T47D (cell line): Measurements from ENCODE around the gene GRIK1.

ENCODE experiments used
- DNase-seq, 2 experiments: peaks; one replicate each; pipeline versions ENCODE4 v3.0.0 to v3.0.0-alpha.2; 2011 to 2012; ENCODE audit warnings: low read depth in 1 of 2, low spot score in 1 of 2
- JUND ChIP-seq: IDR thresholded peaks from 2 replicates; pipeline ENCODE4 v1.6.1; 2012; ENCODE audit warnings: low read depth
- in situ Hi-C: cut with HindIII; loops from 2 replicates; pipeline ENCODE4 v1.10.0; 2016; ENCODE audit warnings: low sequenced_read_pairs, low pct_unique_long_range_greater_than_20kb

The GRIK1 gene

GRCh38 chr21:29893687-29894086 lies 46.1 kb downstream of the GRIK1 start:
- TF ChIP-seq JUND: no peak
- DNase-seq: no peak
- in situ Hi-C loops: no loop called here

GRCh38 chr21:29892379-29892778 lies 47.4 kb downstream of the GRIK1 start:
- DNase-seq: no peak

GRCh38 chr21:29888437-29888836 lies 51.4 kb downstream of the GRIK1 start:
- in situ Hi-C loops: no loop called here
- TF ChIP-seq JUND: no peak
- no peak for DNase-seq

More at GRCh38 chr21:29892379-29892778, 47.4 kb downstream of the GRIK1 start:
- in situ Hi-C loops: no loop called here
- no peak for TF ChIP-seq JUND

- in situ Hi-C loops: no loop called here
- no peak for TF ChIP-seq JUND
- DNase-seq: no peak
These were observed 52.3 kb downstream of the GRIK1 start for GRCh38 chr21:29887313-29888009.

GRCh38 chr21:29885491-29885890 lies 54.3 kb downstream of the GRIK1 start:
- TF ChIP-seq JUND: no peak
- DNase-seq: no peak
- in situ Hi-C loops: no loop called here

GRCh38 chr21:29875873-29876272 lies 63.9 kb downstream of the GRIK1 start:
- DNase-seq: no peak
- TF ChIP-seq JUND: no peak
- in situ Hi-C loops: no loop called here

- in situ Hi-C loops: no loop called here
- no peak for TF ChIP-seq JUND
- no peak for DNase-seq
These were observed 64.6 kb downstream of the GRIK1 start for GRCh38 chr21:29875036-29875716.

- no peak for DNase-seq
- TF ChIP-seq JUND: no peak
These were observed 65.9 kb downstream of the GRIK1 start for GRCh38 chr21:29873908-29874307.

GRCh38 chr21:29870814-29871213 lies 69.0 kb downstream of the GRIK1 start:
- TF ChIP-seq JUND: no peak
- in situ Hi-C loops: no loop called here
- DNase-seq: no peak

More at GRCh38 chr21:29873908-29874307, 65.9 kb downstream of the GRIK1 start:
- in situ Hi-C loops: no loop called here

GRCh38 chr21:29867796-29868195 lies 72.0 kb downstream of the GRIK1 start:
- TF ChIP-seq JUND: no peak
- no peak for DNase-seq
- in situ Hi-C loops: no loop called here

GRCh38 chr21:29860346-29860745 lies 79.5 kb downstream of the GRIK1 start:
- no peak for TF ChIP-seq JUND
- in situ Hi-C loops: no loop called here
- DNase-seq: no peak

- in situ Hi-C loops: no loop called here
- no peak for TF ChIP-seq JUND
- no peak for DNase-seq
These were observed 82.6 kb downstream of the GRIK1 start for GRCh38 chr21:29857150-29857549.

- no peak for DNase-seq
- in situ Hi-C loops: no loop called here
- no peak for TF ChIP-seq JUND
These were observed 85.0 kb downstream of the GRIK1 start for GRCh38 chr21:29854795-29855194.

- no peak for DNase-seq
- TF ChIP-seq JUND: no peak
- in situ Hi-C loops: no loop called here
These were observed 88.2 kb downstream of the GRIK1 start for GRCh38 chr21:29851611-29852010.
